Measurements from ENCODE around the gene STIL.

DNA sequence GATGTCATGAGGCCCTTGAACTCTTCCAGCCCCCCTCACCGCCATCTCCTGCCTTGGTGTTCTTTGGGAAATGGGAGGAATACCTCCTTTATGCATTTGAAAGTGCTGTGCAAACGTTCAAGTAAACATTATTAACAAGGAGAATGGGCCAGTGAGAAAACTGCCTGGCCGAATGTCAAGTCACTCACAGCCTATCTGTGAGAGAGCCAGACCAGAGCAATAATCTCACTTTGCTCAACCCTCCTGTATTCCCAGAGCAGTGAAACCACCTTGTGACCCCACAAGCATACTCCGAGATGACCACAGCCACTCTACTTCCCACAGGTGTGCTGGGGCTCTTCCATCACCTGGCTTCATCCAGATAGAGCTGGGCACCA, 87.1 kb downstream of the STIL start:
- no peak for TF ChIP-seq POLR2A (IDR thresholded peaks at IDR 0.05; ENCODE audit: low read depth, low read length)
- TF ChIP-seq TAF1 (IDR thresholded peaks at IDR 0.05; ENCODE audit: borderline replicate concordance, low read depth, low read length), result no peak
- TF ChIP-seq POLR2AphosphoS5 (IDR thresholded peaks at IDR 0.05; ENCODE audit: low read depth, low read length), result no peak

Measured in GM12892 (cell line).